Pulmonary artery endothelial cell (primary cell): ENCODE measurements around the gene CCNB1IP1. TPM values are rescaled to one million over a fixed set of nuclear protein-coding genes. Genes with fewer than 3 reads are reported as not detected.

Experiments used
- total RNA-seq: library from RNA; depleted of rRNA; stranded (reverse); fragments of >200 nt; gene quantifications from 2 replicates; pipeline ENCODE4 v1.2.3, GENCODE V29; 2014

CCNB1IP1 gene
- total RNA-seq, 1 donor from 2014 or later = 49.1 TPM

Other genes with a start within 250 kb of the CCNB1IP1 start
- not detected in 2 replicates for gene OR4K17, start 222.5 kb downstream of the CCNB1IP1 start, total RNA-seq
- not detected in 2 replicates for gene OR4N5, start 194.5 kb downstream of the CCNB1IP1 start, total RNA-seq
- not detected in 2 replicates for gene OR11G2, start 142.4 kb downstream of the CCNB1IP1 start, total RNA-seq
- not detected in 2 replicates for gene OR11H6, start 109.6 kb downstream of the CCNB1IP1 start, total RNA-seq
- gene OR11H7, start 104.3 kb downstream of the CCNB1IP1 start, total RNA-seq = not detected in 2 replicates
- not detected in 2 replicates for gene OR11H4, start 94.0 kb downstream of the CCNB1IP1 start, total RNA-seq
- 16.8 and 30.2 TPM in 2 replicates for gene TTC5, start 27.3 kb downstream of the CCNB1IP1 start, total RNA-seq
- gene PARP2, start 10.4 kb upstream of the CCNB1IP1 start, total RNA-seq = 9.0 and 14.1 TPM in 2 replicates
- gene TEP1, start 80.2 kb upstream of the CCNB1IP1 start, total RNA-seq = 16.6 and 28.2 TPM in 2 replicates
- gene KLHL33, start 102.9 kb upstream of the CCNB1IP1 start, total RNA-seq = under 0.01 and 0.04 TPM in 2 replicates
- gene OSGEP, start 121.5 kb upstream of the CCNB1IP1 start, total RNA-seq = 38.4 and 42.6 TPM in 2 replicates
- 128 and 143 TPM in 2 replicates for gene APEX1, start 121.9 kb upstream of the CCNB1IP1 start, total RNA-seq
- 21.0 and 22.0 TPM in 2 replicates for gene PIP4P1, start 128.2 kb upstream of the CCNB1IP1 start, total RNA-seq
- gene PNP, start 136.1 kb upstream of the CCNB1IP1 start, total RNA-seq = 219 and 286 TPM in 2 replicates
- 0.33 TPM in 1 of 2 replicates, not detected in the other for gene RNASE10, start 172.3 kb upstream of the CCNB1IP1 start, total RNA-seq
- not detected in 2 replicates for gene RNASE9, start 227.8 kb upstream of the CCNB1IP1 start, total RNA-seq